Esophagus muscularis mucosa (tissue), 3 donors: ENCODE data around the gene KMO.

ENCODE experiments used
- POLR2A ChIP-seq: fragments of 450-650 bp; IDR thresholded peaks from one replicate; pipeline ENCODE4 v1.6.1; 2017; ENCODE audit warnings: antibody characterized with exemption, moderate library complexity, mild to moderate bottlenecking, low read depth
- TF ChIP-seq, protein P1 (sequence below), 3 experiments: fragments of 200-600 bp in 2 of 3; fragments of 450-650 bp in 1 of 3; sonication (generic) in 2 of 3; IDR thresholded peaks; one replicate each; pipeline ENCODE4 v1.5.1; 2017 to 2019; ENCODE audit warnings: antibody characterized with exemption in 3 of 3, mild to moderate bottlenecking in 2 of 3, moderate library complexity in 1 of 3

DNA sequence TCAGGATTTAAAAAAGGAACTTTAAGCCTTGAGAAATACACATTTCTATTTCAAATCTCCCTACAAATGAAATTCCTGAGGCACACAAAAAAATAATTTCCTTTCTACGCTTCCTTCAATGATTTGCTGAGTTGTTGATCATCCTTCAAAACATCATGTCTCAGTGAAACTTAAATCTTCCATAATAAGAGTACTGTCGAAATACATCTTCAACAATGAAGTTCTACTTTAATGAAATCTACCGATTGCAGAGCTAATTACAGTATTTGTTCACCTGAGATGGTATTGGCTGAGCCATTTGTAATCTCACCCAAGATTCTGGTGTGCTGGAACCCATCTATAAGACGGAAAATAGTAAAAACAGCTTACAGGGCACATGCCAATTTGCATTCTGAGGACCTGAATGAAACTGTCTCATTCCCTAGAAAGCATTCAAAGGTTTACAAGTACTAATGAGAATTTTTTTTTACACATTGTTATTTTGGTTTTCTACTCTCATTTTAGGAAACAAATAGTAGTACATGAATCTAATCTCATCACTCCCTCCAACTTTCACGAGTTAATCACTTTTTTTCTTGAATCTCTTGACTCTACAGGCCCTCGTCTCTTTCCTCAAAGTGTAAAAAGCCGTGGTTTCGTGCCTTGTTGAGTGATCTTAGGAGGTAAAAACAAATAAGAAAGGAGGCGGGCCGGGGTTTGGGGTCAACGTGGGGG lies 106.9 kb downstream of the KMO start:
- TF ChIP-seq, protein P1, sequence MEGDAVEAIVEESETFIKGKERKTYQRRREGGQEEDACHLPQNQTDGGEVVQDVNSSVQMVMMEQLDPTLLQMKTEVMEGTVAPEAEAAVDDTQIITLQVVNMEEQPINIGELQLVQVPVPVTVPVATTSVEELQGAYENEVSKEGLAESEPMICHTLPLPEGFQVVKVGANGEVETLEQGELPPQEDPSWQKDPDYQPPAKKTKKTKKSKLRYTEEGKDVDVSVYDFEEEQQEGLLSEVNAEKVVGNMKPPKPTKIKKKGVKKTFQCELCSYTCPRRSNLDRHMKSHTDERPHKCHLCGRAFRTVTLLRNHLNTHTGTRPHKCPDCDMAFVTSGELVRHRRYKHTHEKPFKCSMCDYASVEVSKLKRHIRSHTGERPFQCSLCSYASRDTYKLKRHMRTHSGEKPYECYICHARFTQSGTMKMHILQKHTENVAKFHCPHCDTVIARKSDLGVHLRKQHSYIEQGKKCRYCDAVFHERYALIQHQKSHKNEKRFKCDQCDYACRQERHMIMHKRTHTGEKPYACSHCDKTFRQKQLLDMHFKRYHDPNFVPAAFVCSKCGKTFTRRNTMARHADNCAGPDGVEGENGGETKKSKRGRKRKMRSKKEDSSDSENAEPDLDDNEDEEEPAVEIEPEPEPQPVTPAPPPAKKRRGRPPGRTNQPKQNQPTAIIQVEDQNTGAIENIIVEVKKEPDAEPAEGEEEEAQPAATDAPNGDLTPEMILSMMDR (IDR thresholded peaks at IDR 0.05), result no peak
- TF ChIP-seq POLR2A, result no peak
